GM21423 (cell line): ENCODE measurements around the gene NSUN2.
"Not testable (repeated sequence)": the region's sequence is repeated elsewhere in the genome, so short reads cannot be mapped to it uniquely, and the experiment has no call there.

Source experiments
- ATAC-seq: cut with Tn5 transposase; IDR thresholded peaks from one replicate; pipeline ENCODE4 v1.9.1; 2021; ENCODE audit warnings: mild to moderate bottlenecking, moderate library complexity; ENCODE audit not compliant: unreplicated experiment

The NSUN2 gene

GRCh38 chr5:6645571-6646362 is 12.9 kb upstream of the NSUN2 start:
- not testable (repeated sequence) for ATAC-seq

DNA sequence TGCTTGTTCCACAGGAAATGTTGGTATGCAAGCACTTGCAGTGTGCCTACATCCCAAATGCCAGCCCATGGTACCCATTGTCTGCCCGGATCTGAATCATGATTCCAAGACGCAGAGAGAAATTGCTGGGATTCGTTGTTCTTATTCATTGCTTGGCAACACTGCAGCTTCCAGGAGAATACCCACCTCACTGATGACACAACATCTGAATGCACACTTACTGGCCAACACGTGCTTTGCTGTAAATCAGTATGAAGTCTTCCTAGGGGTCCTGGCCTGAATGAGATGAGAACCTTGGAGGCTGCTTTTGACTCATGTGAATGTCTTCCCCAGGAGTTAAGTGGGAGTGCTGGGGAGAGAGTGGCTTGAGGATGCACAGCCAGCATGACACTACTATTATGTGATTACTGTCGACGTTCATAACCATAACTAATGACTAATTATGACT is 12.0 kb upstream of the NSUN2 start:
- no peak for ATAC-seq

- no peak for ATAC-seq
Measured at GRCh38 chr5:6642655-6643054, 9.8 kb upstream of the NSUN2 start.

DNA sequence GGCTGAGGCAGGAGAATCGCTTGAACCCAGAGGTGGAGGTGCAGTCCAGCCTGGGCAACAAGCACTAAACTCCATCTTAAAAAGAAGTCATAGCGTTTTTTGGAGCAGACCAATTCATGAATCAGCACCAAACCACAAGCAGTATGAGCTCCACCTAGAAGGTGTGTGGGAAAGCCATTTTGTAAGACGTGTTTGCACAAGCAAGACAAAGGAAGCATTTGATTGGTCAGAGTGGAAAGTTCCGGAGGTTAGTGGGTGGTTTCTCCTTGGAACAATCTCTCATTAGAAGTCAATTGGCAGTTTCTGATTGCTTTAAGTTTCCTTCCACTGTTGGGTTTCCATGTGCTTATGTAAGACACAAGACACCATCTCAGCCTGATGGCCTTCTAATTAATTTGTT is 5.4 kb upstream of the NSUN2 start:
- no peak for ATAC-seq

- no peak for ATAC-seq
Measured at GRCh38 chr5:6637590-6637989, 4.7 kb upstream of the NSUN2 start.

DNA sequence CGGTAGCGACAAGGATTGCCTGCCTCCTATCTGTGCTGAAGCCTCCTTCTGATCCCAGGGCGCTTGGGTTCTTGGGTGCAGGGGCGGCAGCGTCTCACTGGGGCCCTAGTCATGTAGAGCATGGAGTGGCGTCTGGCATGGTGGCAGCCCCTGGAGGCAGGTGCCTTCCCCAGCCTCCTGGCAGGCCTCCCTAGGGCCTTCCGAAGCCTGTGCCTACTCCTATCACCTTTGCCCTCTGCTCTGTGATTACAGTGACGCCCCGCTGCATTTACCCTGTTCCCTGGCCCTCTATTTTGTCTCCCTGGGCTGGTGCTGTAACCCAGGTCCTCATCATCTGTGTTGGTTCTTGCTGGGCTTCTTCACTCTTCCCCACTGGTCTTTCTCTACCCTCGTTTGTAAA is 4.2 kb upstream of the NSUN2 start:
- no peak for ATAC-seq

DNA sequence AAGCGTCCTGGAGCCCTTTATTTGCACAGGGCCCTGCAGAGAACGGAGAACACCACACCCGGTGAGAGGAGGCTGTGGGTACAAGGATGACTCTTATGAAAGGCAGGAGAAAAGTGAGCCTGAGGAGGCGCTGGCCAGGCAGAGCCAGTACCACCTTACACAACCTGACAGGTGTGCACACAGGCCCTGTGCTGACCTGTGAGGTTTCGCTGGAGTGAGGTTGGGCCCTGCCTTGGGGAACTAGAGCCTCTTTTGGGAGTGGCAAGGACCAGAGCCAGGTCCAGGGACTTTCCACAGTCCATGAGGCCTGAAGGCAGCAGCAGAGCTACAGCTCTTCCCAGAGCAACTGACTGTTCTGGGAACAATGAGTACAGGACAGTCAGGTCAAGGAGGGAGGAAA is 3.4 kb upstream of the NSUN2 start:
- ATAC-seq = no peak

GRCh38 chr5:6634788-6635430 is 2.1 kb upstream of the NSUN2 start:
- no peak for ATAC-seq

- no peak for ATAC-seq
Measured at GRCh38 chr5:6634306-6634705, 1.5 kb upstream of the NSUN2 start.

DNA sequence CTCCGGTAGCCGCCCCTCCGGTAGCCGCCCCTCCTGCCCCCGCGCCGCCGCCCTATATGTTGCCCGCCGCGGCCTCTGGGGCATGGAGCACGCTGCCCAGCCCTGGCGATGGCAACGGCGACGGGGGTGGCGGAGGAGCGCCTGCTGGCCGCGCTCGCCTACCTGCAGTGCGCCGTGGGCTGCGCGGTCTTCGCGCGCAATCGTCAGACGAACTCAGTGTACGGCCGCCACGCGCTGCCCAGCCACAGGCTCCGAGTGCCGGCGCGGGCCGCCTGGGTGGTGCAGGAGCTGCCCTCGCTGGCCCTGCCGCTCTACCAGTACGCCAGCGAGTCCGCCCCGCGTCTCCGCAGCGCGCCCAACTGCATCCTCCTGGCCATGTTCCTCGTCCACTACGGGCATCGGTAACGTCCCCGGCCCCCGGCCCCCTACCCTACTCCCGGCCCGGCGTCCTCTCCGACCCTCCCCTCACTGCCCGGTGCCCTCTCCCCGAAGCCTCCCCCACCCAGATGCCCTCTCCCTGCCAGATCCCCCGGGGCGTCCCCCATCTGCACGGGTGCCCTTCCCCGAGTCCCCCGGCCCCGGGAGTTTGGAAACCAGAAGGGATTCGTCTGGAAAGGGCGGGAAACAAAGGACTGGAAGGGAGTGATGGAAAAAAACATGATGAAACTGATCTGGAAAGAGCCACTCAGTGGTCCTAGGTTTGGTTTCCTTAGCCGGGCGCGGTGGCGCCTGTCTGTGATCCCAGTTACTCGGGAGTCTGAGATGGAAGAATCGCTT is 813 bp upstream of the NSUN2 start:
- peak; percentile 47 for ATAC-seq

- ATAC-seq = peak; percentile 21
Measured at GRCh38 chr5:6632324-6632887, 438 bp downstream of the NSUN2 start.

GRCh38 chr5:6631441-6631840 is 1.4 kb downstream of the NSUN2 start:
- ATAC-seq = no peak

GRCh38 chr5:6626508-6626907 is 6.3 kb downstream of the NSUN2 start:
- ATAC-seq = no peak

GRCh38 chr5:6623941-6624340 is 8.9 kb downstream of the NSUN2 start:
- ATAC-seq = no peak

- ATAC-seq = no peak
Measured at GRCh38 chr5:6623228-6623627, 9.6 kb downstream of the NSUN2 start.

DNA sequence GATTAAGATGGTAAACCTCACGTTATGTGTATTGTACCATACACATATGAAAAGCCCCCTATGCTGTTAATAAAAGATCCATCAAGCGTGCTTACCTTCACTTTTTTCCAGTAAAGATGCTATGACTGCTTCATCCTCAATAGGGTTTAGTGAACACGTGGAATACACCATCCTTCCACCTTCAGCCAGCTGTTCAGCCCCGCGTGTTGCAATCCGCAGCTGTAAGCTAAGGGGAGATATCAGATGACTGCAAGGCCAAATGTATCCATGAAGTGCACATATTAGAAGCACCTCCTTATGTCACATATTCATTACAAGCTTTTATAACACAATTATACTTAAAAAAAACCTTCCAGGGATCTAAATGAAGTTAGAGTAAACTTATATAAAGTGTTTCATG is 16.2 kb downstream of the NSUN2 start:
- no peak for ATAC-seq

DNA sequence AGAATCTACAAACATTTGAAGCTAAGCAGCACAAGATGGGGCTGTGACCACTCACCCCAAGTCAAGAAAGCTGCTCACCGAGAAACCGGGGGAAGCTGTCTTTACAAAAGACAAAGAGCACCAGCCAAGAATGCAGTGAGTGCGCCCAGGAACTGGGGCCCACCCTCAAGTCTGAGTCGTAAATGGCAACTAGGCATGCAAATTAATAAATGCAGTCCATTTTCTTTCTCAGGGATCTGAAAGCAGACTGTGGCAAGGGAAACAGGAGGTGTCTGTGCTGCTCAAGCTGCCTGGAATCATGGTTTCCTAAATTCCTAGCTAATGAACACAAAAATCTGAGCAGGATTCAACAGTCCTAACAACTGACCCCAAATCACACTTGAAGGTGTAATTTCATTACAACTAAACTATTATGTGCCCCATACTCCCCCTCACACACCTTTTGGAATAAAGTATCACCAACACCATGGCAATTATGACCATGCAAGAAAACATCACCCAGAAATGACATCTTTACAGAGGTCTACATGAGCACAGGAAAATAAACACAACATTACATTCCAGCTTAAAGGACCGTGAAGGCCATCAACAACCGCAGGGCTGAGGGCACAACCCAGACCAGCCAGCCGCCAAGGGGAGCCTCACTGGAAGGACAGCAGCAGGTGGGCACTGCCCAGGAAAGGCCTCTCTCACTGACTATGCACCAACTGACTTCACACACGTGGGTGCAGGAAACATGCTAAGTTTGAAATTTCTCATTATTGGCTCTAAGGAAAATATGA is 17.6 kb downstream of the NSUN2 start:
- no peak for ATAC-seq

- no peak for ATAC-seq
Measured at GRCh38 chr5:6611334-6612256, 21.2 kb downstream of the NSUN2 start.

- ATAC-seq = no peak
Measured at GRCh38 chr5:6608016-6608415, 24.8 kb downstream of the NSUN2 start.

- ATAC-seq = no peak
Measured at GRCh38 chr5:6607559-6607936, 25.3 kb downstream of the NSUN2 start.
